ENCODE results near the gene HS3ST3A1.

DNA sequence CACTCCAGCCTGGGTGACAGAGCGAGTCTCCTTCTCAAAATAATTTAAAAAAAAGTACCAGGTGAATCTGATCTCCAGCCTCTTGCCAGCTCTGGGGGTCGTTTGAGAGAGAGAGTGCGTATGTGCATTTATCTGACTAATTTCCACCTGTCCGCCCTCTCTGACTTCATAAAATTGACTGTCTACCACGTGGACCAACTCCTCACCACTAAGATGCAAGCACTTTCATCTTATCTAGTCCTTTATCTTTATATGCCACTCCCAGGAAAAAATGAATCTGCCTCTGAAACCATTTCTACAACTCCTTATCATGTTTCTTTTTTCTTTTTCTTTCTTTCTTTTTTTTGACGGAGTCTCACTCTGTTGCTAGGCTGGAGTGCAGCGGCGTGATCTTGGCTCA, 55.8 kb downstream of the HS3ST3A1 start:
- TF ChIP-seq ZNF274 (IDR thresholded peaks at IDR 0.05; ENCODE audit: low read depth, low read length) (no peak), SUZ12 (IDR thresholded peaks at IDR 0.05; ENCODE audit: extremely low read depth, insufficient read depth, insufficient read length) (no peak)
